ENCODE measurements around the gene CHN1. TPM values are rescaled to one million over a fixed set of nuclear protein-coding genes. Genes with fewer than 3 reads are reported as not detected.

CHN1 gene
- polyA plus RNA-seq, 4 donors = 2.0 to 7.8 (median 5.1) TPM

GRCh38 chr2:175035806-175036205 is 30.6 kb upstream of the CHN1 start:
- Histone ChIP-seq H3K36me3 (ENCODE audit: control insufficient read depth in 3 of 3, insufficient read depth in 2 of 3, low read depth in 1 of 3, low read length in 3 of 3) (no peaks in the 10 kb centered on the region), H3K27ac (ENCODE audit: low read depth in 1 of 3, low read length in 2 of 3) (no peak overlapping the region), H3K4me3 (ENCODE audit: low read depth in 1 of 3, low read length in 3 of 3) (no peak overlapping the region), H3K9me3 (ENCODE audit: control insufficient read depth in 2 of 2, insufficient read depth in 1 of 2, low read depth in 1 of 2, low read length in 1 of 2) (no peaks in the 10 kb centered on the region), H3K27me3 (ENCODE audit: control insufficient read depth in 3 of 3, insufficient read depth in 3 of 3, low read length in 3 of 3) (no peaks in the 10 kb centered on the region), H3K4me1 (ENCODE audit: control insufficient read depth in 3 of 3, insufficient read depth in 2 of 3, low read depth in 1 of 3, low read length in 2 of 3) (no peaks in the 10 kb centered on the region)
- FAIRE-seq = no peak
- 72 to 82% (median 77%) methylated on average over 3 of the region's 3 CpGs for WGBS, 3 donors
- DNase-seq = no peak

GRCh38 chr2:175034716-175035115 is 29.5 kb upstream of the CHN1 start:
- Histone ChIP-seq H3K27ac (ENCODE audit: low read depth in 1 of 3, low read length in 2 of 3) (no peak overlapping the region), H3K9me3 (ENCODE audit: control insufficient read depth in 2 of 2, insufficient read depth in 1 of 2, low read depth in 1 of 2, low read length in 1 of 2) (no peaks in the 10 kb centered on the region), H3K4me1 (ENCODE audit: control insufficient read depth in 3 of 3, insufficient read depth in 2 of 3, low read depth in 1 of 3, low read length in 2 of 3) (no peaks in the 10 kb centered on the region), H3K4me3 (ENCODE audit: low read depth in 1 of 3, low read length in 3 of 3) (no peak overlapping the region), H3K27me3 (ENCODE audit: control insufficient read depth in 3 of 3, insufficient read depth in 3 of 3, low read length in 3 of 3) (no peaks in the 10 kb centered on the region), H3K36me3 (ENCODE audit: control insufficient read depth in 3 of 3, insufficient read depth in 2 of 3, low read depth in 1 of 3, low read length in 3 of 3) (no peaks in the 10 kb centered on the region)
- no peak for DNase-seq
- no peak for FAIRE-seq
- WGBS, 3 donors = 90 to 98% (median 91%) methylated on average over 3 of the region's 3 CpGs

- FAIRE-seq = no peak
- H3K4me3 ChIP-seq (ENCODE audit: low read depth in 1 of 3, low read length in 3 of 3) = no peak overlapping the region
- no peaks in the 10 kb centered on the region for H3K36me3 ChIP-seq (ENCODE audit: control insufficient read depth in 3 of 3, insufficient read depth in 2 of 3, low read depth in 1 of 3, low read length in 3 of 3)
- DNase-seq = peak in 1 of 2 donors; percentile 62
- H3K9me3 ChIP-seq (ENCODE audit: control insufficient read depth in 2 of 2, insufficient read depth in 1 of 2, low read depth in 1 of 2, low read length in 1 of 2) = no peaks in the 10 kb centered on the region
- no peak overlapping the region for H3K27ac ChIP-seq (ENCODE audit: low read depth in 1 of 3, low read length in 2 of 3)
- no peaks in the 10 kb centered on the region for H3K27me3 ChIP-seq (ENCODE audit: control insufficient read depth in 3 of 3, insufficient read depth in 3 of 3, low read length in 3 of 3)
- WGBS, 3 donors = 50 to 85% (median 80%) methylated on average over 5 of the region's 5 CpGs
- H3K4me1 ChIP-seq (ENCODE audit: control insufficient read depth in 3 of 3, insufficient read depth in 2 of 3, low read depth in 1 of 3, low read length in 2 of 3) = no peaks in the 10 kb centered on the region
Measured at GRCh38 chr2:175030380-175031271, 25.4 kb upstream of the CHN1 start.

GRCh38 chr2:175027755-175028154 is 22.6 kb upstream of the CHN1 start:
- H3K27ac ChIP-seq (ENCODE audit: low read depth in 1 of 3, low read length in 2 of 3) = peak overlapping the region in 2 of 3 donors; percentile 17 to 73
- WGBS, 3 donors = 89 to 94% (median 94%) methylated on average over 3 of the region's 3 CpGs
- H3K27me3 ChIP-seq (ENCODE audit: control insufficient read depth in 3 of 3, insufficient read depth in 3 of 3, low read length in 3 of 3) = no peaks in the 10 kb centered on the region
- no peaks in the 10 kb centered on the region for H3K9me3 ChIP-seq (ENCODE audit: control insufficient read depth in 2 of 2, insufficient read depth in 1 of 2, low read depth in 1 of 2, low read length in 1 of 2)
- H3K4me3 ChIP-seq (ENCODE audit: low read depth in 1 of 3, low read length in 3 of 3) = no peak overlapping the region
- FAIRE-seq (no peak), DNase-seq (no peak)
- peaks cover 0 to 2% (median 0%) of the 10 kb centered on the region in 3 donors for H3K4me1 ChIP-seq (ENCODE audit: control insufficient read depth in 3 of 3, insufficient read depth in 2 of 3, low read depth in 1 of 3, low read length in 2 of 3)
- H3K36me3 ChIP-seq (ENCODE audit: control insufficient read depth in 3 of 3, insufficient read depth in 2 of 3, low read depth in 1 of 3, low read length in 3 of 3) = no peaks in the 10 kb centered on the region

- no peaks in the 10 kb centered on the region for H3K36me3 ChIP-seq (ENCODE audit: control insufficient read depth in 3 of 3, insufficient read depth in 2 of 3, low read depth in 1 of 3, low read length in 3 of 3)
- no peak for DNase-seq
- no peak for FAIRE-seq
- H3K27me3 ChIP-seq (ENCODE audit: control insufficient read depth in 3 of 3, insufficient read depth in 3 of 3, low read length in 3 of 3) = no peaks in the 10 kb centered on the region
- peaks cover 0 to 2% (median 0%) of the 10 kb centered on the region in 3 donors for H3K4me1 ChIP-seq (ENCODE audit: control insufficient read depth in 3 of 3, insufficient read depth in 2 of 3, low read depth in 1 of 3, low read length in 2 of 3)
- H3K27ac ChIP-seq (ENCODE audit: low read depth in 1 of 3, low read length in 2 of 3) = no peak overlapping the region
- no peak overlapping the region for H3K4me3 ChIP-seq (ENCODE audit: low read depth in 1 of 3, low read length in 3 of 3)
- H3K9me3 ChIP-seq (ENCODE audit: control insufficient read depth in 2 of 2, insufficient read depth in 1 of 2, low read depth in 1 of 2, low read length in 1 of 2) = no peaks in the 10 kb centered on the region
- WGBS, 3 donors = 91 to 95% (median 92%) methylated on average over 2 of the region's 2 CpGs
Measured at GRCh38 chr2:175026385-175026784, 21.2 kb upstream of the CHN1 start.

- no peak for DNase-seq
- H3K27me3 ChIP-seq (ENCODE audit: control insufficient read depth in 3 of 3, insufficient read depth in 3 of 3, low read length in 3 of 3) = no peaks in the 10 kb centered on the region
- H3K36me3 ChIP-seq (ENCODE audit: control insufficient read depth in 3 of 3, insufficient read depth in 2 of 3, low read depth in 1 of 3, low read length in 3 of 3) = no peaks in the 10 kb centered on the region
- peaks cover 0 to 2% (median 0%) of the 10 kb centered on the region in 3 donors for H3K4me1 ChIP-seq (ENCODE audit: control insufficient read depth in 3 of 3, insufficient read depth in 2 of 3, low read depth in 1 of 3, low read length in 2 of 3)
- no peak overlapping the region for H3K4me3 ChIP-seq (ENCODE audit: low read depth in 1 of 3, low read length in 3 of 3)
- FAIRE-seq = no peak
- H3K27ac ChIP-seq (ENCODE audit: low read depth in 1 of 3, low read length in 2 of 3) = no peak overlapping the region
- no peaks in the 10 kb centered on the region for H3K9me3 ChIP-seq (ENCODE audit: control insufficient read depth in 2 of 2, insufficient read depth in 1 of 2, low read depth in 1 of 2, low read length in 1 of 2)
- WGBS, 3 donors = 93 to 100% (median 93%) methylated on average over 1 of the region's 1 CpG
Measured at GRCh38 chr2:175025946-175026345, 20.8 kb upstream of the CHN1 start.

- no peak for DNase-seq
- WGBS, 3 donors = 38 to 70% (median 47%) methylated on average over 3 of the region's 3 CpGs
- Histone ChIP-seq H3K4me1 (ENCODE audit: control insufficient read depth in 3 of 3, insufficient read depth in 2 of 3, low read depth in 1 of 3, low read length in 2 of 3) (peaks cover 0 to 2% (median 0%) of the 10 kb centered on the region in 3 donors), H3K27ac (ENCODE audit: low read depth in 1 of 3, low read length in 2 of 3) (no peak overlapping the region), H3K36me3 (ENCODE audit: control insufficient read depth in 3 of 3, insufficient read depth in 2 of 3, low read depth in 1 of 3, low read length in 3 of 3) (no peaks in the 10 kb centered on the region), H3K9me3 (ENCODE audit: control insufficient read depth in 2 of 2, insufficient read depth in 1 of 2, low read depth in 1 of 2, low read length in 1 of 2) (no peaks in the 10 kb centered on the region), H3K27me3 (ENCODE audit: control insufficient read depth in 3 of 3, insufficient read depth in 3 of 3, low read length in 3 of 3) (no peaks in the 10 kb centered on the region), H3K4me3 (ENCODE audit: low read depth in 1 of 3, low read length in 3 of 3) (no peak overlapping the region)
- no peak for FAIRE-seq
Measured at GRCh38 chr2:175025233-175025632, 20.1 kb upstream of the CHN1 start.

GRCh38 chr2:175022923-175023322 is 17.7 kb upstream of the CHN1 start:
- DNase-seq (no peak), FAIRE-seq (no peak)
- 47 to 71% (median 62%) methylated on average over 3 of the region's 3 CpGs for WGBS, 3 donors
- Histone ChIP-seq H3K27me3 (ENCODE audit: control insufficient read depth in 3 of 3, insufficient read depth in 3 of 3, low read length in 3 of 3) (no peaks in the 10 kb centered on the region), H3K27ac (ENCODE audit: low read depth in 1 of 3, low read length in 2 of 3) (no peak overlapping the region), H3K9me3 (ENCODE audit: control insufficient read depth in 2 of 2, insufficient read depth in 1 of 2, low read depth in 1 of 2, low read length in 1 of 2) (no peaks in the 10 kb centered on the region), H3K4me1 (ENCODE audit: control insufficient read depth in 3 of 3, insufficient read depth in 2 of 3, low read depth in 1 of 3, low read length in 2 of 3) (peaks cover 0 to 5% (median 0%) of the 10 kb centered on the region in 3 donors), H3K4me3 (ENCODE audit: low read depth in 1 of 3, low read length in 3 of 3) (no peak overlapping the region), H3K36me3 (ENCODE audit: control insufficient read depth in 3 of 3, insufficient read depth in 2 of 3, low read depth in 1 of 3, low read length in 3 of 3) (no peaks in the 10 kb centered on the region)
